Upper lobe of left lung (tissue), 4 donors: ENCODE results near the gene ENTR1.

Source experiments
- POLR2A ChIP-seq, 4 donors: fragments of 450-650 bp; IDR thresholded peaks; one replicate each; pipeline ENCODE4 v1.5.1; 2016 to 2017; ENCODE audit warnings: antibody characterized with exemption in 4 of 4, mild to moderate bottlenecking in 2 of 4
- POLR2AphosphoS5 ChIP-seq, 2 donors: sonication (generic); formaldehyde crosslinking; IDR thresholded peaks; one replicate each; pipeline ENCODE4 v1.5.1; 2017; ENCODE audit warnings: antibody characterized with exemption in 2 of 2
- TF ChIP-seq, protein P1 (sequence below), 6 experiments: fragments of 450-650 bp in 4 of 6; fragments of 200-600 bp in 2 of 6; sonication (generic) in 2 of 6; IDR thresholded peaks; one replicate each; pipeline ENCODE4 v1.5.1; 2016 to 2019; ENCODE audit warnings: antibody characterized with exemption in 6 of 6

GRCh38 chr9:136404801-136405136 lies 5.6 kb downstream of the ENTR1 start:
- TF ChIP-seq, protein P1, sequence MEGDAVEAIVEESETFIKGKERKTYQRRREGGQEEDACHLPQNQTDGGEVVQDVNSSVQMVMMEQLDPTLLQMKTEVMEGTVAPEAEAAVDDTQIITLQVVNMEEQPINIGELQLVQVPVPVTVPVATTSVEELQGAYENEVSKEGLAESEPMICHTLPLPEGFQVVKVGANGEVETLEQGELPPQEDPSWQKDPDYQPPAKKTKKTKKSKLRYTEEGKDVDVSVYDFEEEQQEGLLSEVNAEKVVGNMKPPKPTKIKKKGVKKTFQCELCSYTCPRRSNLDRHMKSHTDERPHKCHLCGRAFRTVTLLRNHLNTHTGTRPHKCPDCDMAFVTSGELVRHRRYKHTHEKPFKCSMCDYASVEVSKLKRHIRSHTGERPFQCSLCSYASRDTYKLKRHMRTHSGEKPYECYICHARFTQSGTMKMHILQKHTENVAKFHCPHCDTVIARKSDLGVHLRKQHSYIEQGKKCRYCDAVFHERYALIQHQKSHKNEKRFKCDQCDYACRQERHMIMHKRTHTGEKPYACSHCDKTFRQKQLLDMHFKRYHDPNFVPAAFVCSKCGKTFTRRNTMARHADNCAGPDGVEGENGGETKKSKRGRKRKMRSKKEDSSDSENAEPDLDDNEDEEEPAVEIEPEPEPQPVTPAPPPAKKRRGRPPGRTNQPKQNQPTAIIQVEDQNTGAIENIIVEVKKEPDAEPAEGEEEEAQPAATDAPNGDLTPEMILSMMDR (IDR thresholded peaks at IDR 0.05), result no peak
- no peak for TF ChIP-seq POLR2AphosphoS5 (IDR thresholded peaks at IDR 0.05)
- TF ChIP-seq POLR2A (IDR thresholded peaks at IDR 0.05), result no peak
